ENCODE results near the gene SLC12A4.
"Not testable (repeated sequence)": the region's sequence is repeated elsewhere in the genome, so short reads cannot be mapped to it uniquely, and the experiment has no call there.

Gene SLC12A4

GRCh38 chr16:67942510-67943255 lies 25.8 kb downstream of the SLC12A4 start:
- in situ Hi-C loops (cut with MboI; ENCODE audit: low sequenced_read_pairs) = no loop called here

- in situ Hi-C loops (cut with MboI; ENCODE audit: low sequenced_read_pairs) = no loop called here
These were observed 26.3 kb downstream of the SLC12A4 start for GRCh38 chr16:67942200-67942509.

GRCh38 chr16:67941469-67942199 lies 26.8 kb downstream of the SLC12A4 start:
- in situ Hi-C loops (cut with MboI; ENCODE audit: low sequenced_read_pairs) = no loop called here

- in situ Hi-C loops (cut with MboI; ENCODE audit: low sequenced_read_pairs) = no loop called here
These were observed 27.9 kb downstream of the SLC12A4 start for GRCh38 chr16:67940446-67941089.

GRCh38 chr16:67939507-67940445 lies 28.7 kb downstream of the SLC12A4 start:
- in situ Hi-C loops (cut with MboI; ENCODE audit: low sequenced_read_pairs) = no loop called here

- in situ Hi-C loops (cut with MboI; ENCODE audit: low sequenced_read_pairs) = not testable (repeated sequence)
These were observed 30.7 kb downstream of the SLC12A4 start for GRCh38 chr16:67937713-67938112.

GRCh38 chr16:67936880-67937605 lies 31.4 kb downstream of the SLC12A4 start:
- in situ Hi-C loops (cut with MboI; ENCODE audit: low sequenced_read_pairs) = no loop called here

GRCh38 chr16:67936124-67936879 lies 32.1 kb downstream of the SLC12A4 start, which contains the start of gene PSMB10:
Gene PSMB10, minus strand, starts transcription at chr16:67936850. Its CDS starts 101 bp downstream, at chr16:67936749.
- in situ Hi-C loops (cut with MboI; ENCODE audit: low sequenced_read_pairs) = no loop called here

- in situ Hi-C loops (cut with MboI; ENCODE audit: low sequenced_read_pairs) = no loop called here
These were observed 32.9 kb downstream of the SLC12A4 start for GRCh38 chr16:67935402-67936123.

GRCh38 chr16:67935101-67935401 lies 33.4 kb downstream of the SLC12A4 start:
- in situ Hi-C loops (cut with MboI; ENCODE audit: low sequenced_read_pairs) = no loop called here

GRCh38 chr16:67934306-67935100 lies 33.9 kb downstream of the SLC12A4 start:
- in situ Hi-C loops (cut with MboI; ENCODE audit: low sequenced_read_pairs) = no loop called here

- in situ Hi-C loops (cut with MboI; ENCODE audit: low sequenced_read_pairs) = no loop called here
These were observed 34.6 kb downstream of the SLC12A4 start for GRCh38 chr16:67933805-67934204.

- in situ Hi-C loops (cut with MboI; ENCODE audit: low sequenced_read_pairs) = no loop called here
These were observed 36.0 kb downstream of the SLC12A4 start for GRCh38 chr16:67932462-67932840.

GRCh38 chr16:67931712-67932461 lies 36.5 kb downstream of the SLC12A4 start, which contains the start of gene CTRL:
Gene CTRL, minus strand, starts transcription at chr16:67931862. Its CDS starts 10 bp downstream, at chr16:67931852.
- in situ Hi-C loops (cut with MboI; ENCODE audit: low sequenced_read_pairs) = no loop called here

GRCh38 chr16:67930678-67931211 lies 37.7 kb downstream of the SLC12A4 start:
- in situ Hi-C loops (cut with MboI; ENCODE audit: low sequenced_read_pairs) = no loop called here

GRCh38 chr16:67930191-67930590 lies 38.2 kb downstream of the SLC12A4 start:
- in situ Hi-C loops (cut with MboI; ENCODE audit: low sequenced_read_pairs) = no loop called here
